HG03439 (cell line): Measurements from ENCODE around the gene ADRM1.

ENCODE experiments used
- ATAC-seq: cut with Tn5 transposase; IDR thresholded peaks from one replicate; pipeline ENCODE4 v1.9.1; 2021; ENCODE audit warnings: mild to moderate bottlenecking, moderate library complexity; ENCODE audit not compliant: unreplicated experiment

The ADRM1 gene

GRCh38 chr20:62352402-62353288 lies 49.8 kb downstream of the ADRM1 start:
- no peak for ATAC-seq

GRCh38 chr20:62353289-62354030 lies 50.7 kb downstream of the ADRM1 start:
- ATAC-seq, result no peak

GRCh38 chr20:62354031-62354808 lies 51.4 kb downstream of the ADRM1 start:
- ATAC-seq, result no peak

DNA sequence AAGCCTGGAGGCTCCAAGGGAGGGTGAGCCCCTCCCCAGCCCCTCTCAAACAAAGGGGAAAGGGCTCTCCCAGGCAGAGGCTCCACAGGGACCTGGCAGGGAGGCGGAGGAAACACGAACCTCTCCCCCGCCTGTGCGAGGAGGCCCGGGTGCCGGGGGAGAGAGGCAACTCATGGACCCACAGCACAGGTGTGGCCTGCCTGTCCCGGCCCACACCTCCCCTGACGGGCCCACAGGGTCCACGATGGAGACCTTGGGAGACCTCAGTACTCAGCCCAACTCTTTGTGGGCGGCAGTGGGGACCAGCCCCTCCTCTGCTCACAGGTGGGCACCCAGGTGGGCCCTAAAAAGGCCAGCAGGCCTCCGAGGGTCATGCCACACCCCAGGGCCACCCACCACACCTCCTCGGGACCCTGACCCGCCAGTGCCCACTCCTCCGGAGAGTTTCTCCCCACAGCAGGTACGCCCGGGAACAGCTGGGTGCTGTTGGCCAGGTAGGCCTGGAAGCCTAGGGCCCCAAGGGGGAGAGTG lies 52.1 kb downstream of the ADRM1 start:
- no peak for ATAC-seq

GRCh38 chr20:62355516-62355877 lies 52.7 kb downstream of the ADRM1 start:
- ATAC-seq, result no peak

DNA sequence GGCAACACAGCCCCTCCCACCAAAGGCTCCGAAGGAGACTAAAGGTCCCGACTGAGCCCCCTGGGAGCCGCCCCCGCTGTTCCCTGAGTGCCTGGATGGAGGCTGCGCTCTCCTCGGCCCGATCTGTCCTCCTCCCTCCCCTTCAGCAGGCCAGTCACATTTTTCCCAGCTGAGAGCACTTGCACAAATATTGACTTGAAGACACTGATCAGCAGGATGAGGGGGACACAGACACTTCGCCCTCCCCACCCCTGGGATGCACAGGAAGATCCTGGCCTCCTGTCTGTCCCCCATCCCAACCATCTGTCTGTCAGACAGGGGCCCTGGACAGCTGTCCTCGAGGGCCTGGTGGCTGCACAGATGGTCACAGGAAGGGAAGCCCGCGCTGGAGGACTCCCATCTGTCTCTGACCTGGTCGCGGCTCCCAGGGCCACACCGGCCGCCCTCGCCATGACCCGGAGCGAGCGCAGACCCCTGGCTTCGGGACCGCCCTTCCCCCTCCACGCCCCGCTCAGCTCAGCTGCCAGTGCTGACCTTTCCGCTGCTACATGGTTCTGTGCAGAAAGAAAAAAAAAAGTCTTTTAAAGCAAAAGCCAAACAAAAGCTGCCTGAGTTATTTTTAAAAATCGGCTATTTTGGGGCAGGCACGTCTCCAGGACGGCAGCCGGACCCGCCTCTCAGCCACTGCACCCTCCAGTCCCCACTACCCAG lies 53.2 kb downstream of the ADRM1 start:
- ATAC-seq, result no peak

DNA sequence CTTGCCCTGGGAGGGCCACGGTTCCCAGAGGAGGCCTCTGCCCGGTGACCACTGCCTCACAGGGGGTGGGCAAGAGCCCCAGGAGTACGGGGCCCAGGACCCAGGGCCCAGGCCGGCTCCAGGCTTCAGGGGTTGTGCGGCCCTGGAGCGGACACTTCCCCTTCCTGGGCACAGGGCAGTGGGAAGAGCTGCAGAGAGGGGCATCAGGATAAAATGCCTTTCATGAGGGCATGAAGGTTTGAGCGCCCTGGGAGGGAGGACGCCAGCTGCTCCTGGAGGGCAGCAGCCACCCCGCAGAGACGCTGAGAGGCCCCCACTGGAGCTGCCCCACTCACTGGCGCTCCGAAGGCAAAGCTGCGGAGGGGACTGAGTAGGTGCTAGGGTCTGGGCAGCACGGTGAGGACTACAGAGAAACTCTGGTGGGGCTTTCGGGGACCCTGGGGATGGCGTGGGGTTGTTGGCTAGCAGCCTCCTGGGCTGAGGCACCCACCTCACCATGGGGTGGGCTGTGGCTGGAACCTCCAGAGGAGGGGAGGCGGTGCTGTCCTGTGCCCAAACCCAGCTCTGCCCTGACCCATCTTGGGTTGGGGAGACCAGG lies 53.9 kb downstream of the ADRM1 start:
- ATAC-seq, result no peak

DNA sequence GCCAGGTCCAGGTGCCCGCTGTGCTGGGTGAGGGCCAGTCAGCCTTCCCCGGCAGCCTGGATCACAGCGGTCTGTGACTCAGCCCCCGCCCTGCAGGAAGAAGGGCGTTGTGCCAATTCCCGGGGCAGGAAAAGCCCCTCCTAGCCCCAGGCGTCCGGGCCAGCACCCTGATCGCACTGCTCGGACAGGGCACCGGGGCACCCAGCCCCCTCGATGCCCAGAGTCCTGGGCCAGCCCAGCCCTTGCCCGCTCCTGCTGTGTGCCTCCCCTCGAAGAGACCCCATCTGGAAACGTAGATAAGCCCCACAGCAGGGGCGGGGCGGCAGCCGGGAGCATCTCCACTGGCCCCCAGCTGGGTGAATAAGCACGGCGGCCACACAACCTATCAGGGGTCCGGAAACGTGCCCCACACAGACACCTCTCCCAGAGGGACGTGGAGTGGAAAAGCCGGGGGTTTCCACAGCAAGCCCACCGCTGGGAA lies 54.4 kb downstream of the ADRM1 start:
- ATAC-seq, result no peak

DNA sequence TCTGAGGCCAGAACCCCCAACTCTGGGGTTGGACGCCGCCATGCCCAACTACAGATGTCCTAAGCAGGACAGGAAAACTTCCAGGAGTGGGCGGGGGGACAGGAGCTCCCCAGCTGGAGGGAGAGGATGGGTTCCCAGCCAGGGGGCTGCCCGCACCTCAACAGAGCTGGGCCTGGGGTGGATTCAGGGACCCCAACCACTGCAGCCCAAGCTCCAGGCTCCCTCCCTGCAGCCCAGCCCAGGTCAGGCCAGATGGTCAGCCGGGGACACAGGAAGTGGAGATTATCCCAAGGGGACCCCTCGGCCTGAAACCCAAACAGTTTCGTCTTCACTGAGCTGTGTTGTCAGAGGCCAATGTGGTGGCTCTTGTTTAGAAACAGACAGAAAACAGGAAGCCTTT lies 54.9 kb downstream of the ADRM1 start:
- no peak for ATAC-seq
